A204.1 (cell line): ENCODE measurements around the gene KIAA1614.

Experiments
- FAIRE-seq: peaks from 2 replicates; lab custom pipeline; 2012; peaks lifted over from hg19 to GRCh38; lab: Jason Lieb, UNC

The KIAA1614 gene

DNA sequence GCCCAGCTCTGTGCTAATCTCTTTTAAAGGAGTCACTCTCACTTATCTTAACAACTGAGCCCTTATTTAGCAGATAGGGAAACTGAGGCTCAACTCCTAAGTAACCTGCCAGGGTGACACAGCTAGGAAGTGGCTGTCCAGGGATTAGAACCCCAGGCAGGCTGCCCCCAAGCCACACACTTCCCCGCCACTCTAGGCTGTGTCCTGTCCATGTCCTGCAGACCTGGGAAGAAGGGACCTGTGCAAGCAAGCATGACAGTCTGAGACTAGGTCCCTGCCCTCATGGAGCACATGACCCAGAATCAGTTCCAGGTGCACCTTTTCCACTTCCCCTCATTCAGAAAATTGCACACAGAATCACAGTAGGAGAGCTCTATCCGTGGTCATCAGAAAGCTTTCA, 12.2 kb downstream of the KIAA1614 start:
- FAIRE-seq = no peak

DNA sequence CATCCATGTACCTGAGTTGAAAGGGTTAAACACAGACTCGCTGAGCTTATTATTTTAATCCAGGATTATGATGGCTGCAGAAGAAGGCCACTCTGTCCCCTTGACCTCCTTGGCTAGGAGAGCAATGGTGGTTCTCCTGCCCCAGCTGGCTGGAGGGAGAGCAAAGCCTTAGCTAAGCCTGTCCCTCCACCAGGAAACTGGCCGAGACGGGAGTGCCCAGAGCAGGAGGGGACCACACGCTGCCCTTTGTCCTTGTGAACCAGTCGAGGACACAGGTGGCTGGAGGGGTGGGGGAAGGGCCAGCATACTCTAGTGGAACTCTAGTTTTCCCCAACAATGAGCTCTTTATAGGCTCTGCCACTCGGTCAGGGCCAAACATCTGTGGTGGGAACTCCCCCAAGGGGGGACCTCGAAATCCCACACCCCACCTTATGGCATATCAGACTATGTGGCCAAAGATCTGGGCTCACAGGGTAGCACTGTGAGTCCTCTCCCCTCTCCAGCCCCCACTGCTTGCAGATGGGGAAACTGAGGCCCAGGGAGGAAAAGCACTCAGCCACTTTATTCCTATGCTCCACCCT, 12.9 kb downstream of the KIAA1614 start:
- no peak for FAIRE-seq

DNA sequence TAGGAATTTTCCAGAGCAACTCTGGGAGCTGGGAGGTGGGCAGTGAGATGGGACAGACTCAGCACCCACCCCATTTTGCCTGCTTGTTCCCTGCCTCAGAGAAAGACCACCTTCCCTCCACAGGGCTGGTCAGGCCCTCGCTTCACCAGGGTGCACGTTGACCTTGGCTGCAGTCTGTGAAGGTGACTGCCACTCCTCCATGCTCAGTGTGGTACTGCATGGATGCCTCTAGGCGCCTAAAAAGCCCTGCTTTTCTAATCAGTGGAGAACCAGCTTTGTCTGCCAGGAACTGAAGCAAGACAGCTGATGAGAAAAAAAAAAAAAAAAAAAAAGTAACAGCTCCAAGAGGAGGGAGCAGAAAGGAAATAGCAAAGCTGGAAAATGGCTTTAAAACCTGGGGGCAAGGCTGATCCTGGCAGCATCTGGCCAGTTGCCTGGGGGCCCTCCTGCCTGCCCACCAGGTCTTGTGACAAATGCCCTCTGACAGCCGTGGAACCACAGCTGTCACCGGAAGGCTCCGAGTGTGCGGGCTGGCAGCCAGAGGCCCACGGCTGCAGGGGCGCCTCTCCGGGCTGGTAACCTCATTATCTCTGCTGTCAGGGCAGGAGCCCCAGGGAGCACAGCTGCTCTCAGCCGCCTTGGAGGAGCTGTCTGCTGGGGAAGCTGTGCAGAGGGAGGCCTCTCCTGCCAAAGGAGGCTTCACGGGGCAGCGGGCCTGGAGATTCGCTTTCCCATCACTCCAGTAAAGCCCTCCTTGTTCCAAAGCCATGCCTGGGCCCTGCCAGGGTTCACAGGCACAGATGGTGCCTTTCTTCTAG, 13.7 kb downstream of the KIAA1614 start:
- no peak for FAIRE-seq

DNA sequence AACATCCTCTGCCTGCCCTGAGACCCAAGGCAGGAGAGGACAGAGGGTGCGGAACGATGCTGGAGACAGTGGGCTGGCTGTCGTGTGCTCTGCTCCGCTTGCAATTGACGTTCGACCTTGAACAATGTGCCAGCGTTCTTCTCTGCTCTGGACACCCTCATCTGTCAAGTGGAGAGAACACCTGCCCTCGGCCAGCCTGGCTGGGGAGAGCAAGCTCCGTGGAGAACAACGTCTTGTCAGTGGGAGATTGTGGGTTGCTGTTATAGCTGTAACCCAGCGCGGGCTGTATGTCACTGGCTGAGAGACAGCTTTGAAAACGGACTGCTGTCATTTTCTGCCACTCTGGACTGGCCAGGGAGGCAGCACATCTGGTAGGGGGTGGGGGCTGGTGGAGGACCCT, 14.7 kb downstream of the KIAA1614 start:
- FAIRE-seq = no peak

DNA sequence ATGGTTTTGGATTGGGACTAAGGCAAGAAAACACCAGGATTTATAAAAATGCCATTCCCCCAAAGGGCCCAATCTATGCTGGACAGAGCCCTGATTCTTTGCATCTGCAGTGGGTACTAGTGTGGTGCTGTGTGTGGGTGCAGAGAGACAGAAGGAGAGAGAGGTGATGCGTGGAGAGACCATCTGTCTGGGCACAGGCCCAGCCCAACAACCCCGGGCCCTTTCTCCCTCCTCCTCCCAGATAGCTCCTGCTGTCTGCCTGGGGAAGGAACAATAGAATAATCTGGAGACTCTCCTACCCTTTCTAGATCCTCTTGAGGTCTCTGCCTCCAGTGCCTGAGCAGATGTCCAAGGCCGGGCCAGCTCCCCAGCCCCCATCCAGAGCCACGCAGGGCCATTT, 15.1 kb downstream of the KIAA1614 start:
- no peak for FAIRE-seq

DNA sequence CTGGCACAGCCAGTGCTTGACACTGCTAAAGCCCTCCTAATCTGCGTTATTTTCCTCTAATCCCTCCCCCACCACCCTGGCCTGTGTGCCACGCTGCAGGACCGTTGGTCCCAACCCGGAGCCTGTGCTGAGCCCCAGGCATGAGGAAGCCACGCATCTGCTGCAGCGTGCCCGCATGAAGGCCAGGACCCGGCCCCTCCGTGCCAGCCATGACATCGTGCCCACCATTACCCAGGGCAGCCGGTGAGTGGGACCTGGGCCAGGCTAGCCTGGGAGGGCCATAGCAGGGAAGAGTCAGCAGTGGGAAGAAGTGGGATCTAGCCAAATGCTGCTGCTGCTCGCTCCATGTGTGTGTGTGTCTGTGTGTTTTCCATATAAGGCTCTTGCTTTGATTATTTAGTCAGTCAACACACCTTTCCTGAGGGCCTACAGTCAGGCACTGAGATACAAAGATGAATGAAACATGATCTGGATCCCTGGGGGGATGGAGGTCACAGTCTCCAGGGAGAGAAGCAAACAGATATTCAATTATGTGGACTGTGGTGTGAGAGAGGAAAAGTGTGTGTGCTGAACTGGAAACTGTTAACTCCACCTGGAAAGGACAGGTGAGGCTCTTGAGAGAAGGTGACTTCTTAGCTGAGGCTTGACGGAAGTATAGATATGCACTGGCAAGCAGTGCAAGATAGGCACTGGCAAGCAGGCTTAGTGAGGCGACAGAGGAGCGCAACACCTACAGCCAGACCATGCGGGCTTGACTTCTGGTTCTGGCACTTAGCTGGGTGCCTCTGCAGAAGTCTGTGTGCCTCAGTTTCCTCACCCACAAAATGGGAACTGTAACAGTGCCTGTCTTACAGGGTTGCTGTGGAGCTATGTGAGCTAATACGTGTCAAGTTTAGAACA, 15.9 kb downstream of the KIAA1614 start:
- FAIRE-seq = no peak

DNA sequence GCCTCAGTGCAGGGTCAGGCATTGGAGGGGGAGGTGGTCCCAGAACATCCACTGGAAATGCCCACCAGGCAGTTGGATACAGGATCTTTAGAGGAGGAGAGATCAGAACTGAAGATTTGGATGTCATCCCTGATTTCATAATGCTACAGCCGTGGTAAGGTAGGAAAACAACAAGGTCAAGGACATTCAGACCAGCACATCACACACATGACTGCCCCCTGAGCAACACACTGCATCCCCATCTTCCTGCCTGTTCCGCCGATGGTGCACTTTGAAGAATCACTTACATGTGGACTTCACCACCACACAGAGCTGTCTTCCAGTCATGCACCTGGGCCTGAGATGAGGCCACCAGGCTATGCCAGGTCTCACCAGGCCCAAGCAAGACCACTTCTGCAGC, 16.7 kb downstream of the KIAA1614 start:
- FAIRE-seq = no peak

DNA sequence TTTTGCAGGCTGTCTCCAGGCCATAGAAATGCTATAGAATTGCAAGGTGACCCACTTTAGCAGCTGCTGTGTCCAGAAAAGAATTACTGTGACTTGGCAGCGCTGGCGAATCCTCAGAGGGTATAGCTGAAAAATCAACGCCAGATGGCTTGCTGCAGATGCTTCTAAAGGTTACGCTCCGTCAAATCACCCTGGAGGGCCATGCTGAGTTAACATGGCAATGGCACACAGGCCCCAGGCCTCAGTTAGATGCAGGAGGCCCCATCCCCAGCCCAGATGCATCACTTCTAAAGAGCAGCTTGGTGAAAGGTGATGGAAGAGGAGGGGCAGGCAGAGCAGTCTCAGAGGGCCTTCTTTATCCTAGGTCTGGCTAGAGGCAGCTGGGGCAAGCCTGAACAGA, 18.0 kb downstream of the KIAA1614 start:
- no peak for FAIRE-seq

DNA sequence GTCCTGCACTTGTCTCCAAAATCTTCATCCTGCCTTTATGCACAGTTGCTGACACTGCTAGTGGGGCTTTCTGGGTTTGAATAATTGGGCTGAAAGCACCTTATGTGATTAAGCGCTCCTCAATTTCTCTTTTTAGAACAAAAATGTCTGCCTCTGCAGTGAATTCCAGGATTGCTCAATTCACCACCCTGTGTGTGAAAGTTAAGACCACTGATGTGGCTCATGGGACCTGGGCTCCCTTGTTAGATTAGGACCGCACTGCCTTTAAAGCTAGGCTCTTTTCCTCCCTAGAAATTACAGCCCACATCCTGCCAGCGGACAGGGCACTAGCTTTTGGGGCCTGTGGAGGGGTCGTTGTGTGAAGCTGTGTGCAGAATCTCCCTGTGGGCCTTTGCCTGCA, 18.8 kb downstream of the KIAA1614 start:
- no peak for FAIRE-seq

GRCh38 chr1:180932378-180932777, 19.7 kb downstream of the KIAA1614 start:
- FAIRE-seq = no peak

DNA sequence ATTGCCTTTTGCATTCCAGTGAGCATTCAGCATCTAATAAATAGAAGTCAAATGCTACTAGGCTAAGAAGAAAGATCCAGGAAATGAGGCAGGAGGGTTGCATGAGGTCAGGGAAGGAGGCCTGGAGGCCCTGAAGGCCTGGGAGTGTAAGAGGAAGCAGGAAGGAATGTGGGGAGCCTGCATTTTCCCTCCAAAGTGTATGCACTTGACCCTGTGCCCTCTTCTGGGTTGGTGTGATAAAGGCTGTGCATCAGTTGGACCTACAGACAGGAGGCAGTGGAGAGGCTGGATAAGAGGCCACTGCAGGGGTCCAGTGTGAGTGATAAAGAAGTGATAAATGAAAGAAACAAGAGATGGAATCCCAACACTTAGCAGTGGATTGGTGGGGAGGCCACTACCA, 20.4 kb downstream of the KIAA1614 start:
- FAIRE-seq = no peak

- FAIRE-seq = no peak
These were observed 21.9 kb downstream of the KIAA1614 start for GRCh38 chr1:180934563-180934962.

DNA sequence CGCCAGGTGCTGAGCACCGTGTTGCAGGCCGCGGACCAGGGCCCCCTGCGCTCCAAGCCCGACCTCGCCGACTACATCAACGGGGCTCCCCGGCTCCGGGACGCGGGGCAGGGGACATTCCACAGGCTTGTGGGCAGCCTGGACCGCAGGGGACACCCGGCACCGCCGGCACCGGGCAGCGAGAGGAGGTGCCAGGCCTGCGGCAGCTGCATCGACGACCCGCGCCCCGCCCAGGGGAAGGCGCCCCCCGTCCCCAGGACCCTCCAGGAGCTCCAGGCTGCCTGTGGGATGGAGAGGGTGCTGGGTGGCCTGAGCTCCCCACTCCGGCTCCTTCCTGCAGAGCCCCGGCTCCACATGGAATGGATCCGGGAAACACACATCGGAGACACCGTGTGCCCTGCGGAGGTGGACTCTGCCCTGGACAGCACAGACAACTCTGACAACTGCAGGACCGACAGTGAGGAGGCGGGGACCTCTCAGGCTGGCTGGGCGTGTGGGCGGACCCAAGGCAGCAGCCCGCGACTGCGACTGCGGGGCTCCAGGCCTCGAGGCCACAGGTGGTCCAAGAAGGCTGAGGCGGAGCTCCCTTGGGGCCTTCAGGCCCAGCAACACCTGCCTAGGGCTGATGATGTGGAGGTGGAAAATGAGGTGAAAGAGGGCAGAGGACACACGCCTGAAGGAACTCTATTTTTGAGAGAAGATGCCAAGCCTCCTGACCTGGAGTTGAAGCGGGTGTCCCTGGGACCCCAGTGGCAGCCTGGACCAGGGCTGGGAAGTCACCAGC, 22.8 kb downstream of the KIAA1614 start:
- FAIRE-seq = no peak

- no peak for FAIRE-seq
These were observed 23.7 kb downstream of the KIAA1614 start for GRCh38 chr1:180936110-180937011.

DNA sequence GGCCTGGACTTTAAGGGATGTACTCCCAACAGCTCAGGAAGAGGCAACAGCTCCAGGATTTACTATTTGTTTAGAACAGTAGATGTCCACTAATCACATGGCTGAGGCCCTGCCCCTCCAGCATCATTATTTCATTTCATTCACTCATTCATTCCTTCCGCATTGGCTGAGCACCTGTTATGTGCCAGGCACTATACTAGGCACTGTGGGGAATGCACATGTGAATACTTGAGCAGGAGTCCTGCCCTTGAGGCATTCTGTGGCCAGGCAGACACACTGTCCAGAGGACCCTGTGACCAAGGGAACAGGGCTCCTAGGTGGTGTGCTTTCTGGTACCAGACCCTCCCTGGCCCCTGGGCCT, 24.3 kb downstream of the KIAA1614 start:
- FAIRE-seq = no peak

DNA sequence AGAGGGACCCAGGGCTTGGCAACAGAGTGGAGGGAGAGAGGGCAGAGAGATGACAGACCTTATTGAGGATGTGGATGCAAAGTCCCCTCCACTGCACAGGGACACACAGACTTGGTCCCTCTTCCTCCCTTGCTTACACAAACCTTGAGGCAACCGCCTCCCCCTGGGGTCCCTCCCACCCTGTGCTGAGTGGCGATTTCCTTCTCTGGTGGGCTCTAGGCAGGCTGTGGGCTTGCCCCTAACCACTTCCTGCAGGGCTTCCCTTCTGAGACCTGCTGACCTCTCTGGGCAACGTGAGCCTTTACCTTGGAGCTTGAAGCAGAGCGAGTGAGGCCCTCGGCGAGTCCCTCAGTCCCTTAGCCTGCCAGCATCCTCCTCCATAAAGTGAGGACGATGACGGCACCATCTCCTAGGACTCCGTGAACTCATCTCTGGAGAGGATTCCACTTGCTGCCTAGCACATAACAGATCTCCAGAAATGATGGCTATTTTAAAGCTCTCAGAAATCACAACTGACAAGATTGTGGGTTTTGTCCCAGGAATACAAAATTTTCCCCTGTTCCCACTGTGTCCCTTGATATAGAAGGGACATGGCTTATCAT, 25.0 kb downstream of the KIAA1614 start:
- FAIRE-seq = no peak

GRCh38 chr1:180939073-180939710, 26.5 kb downstream of the KIAA1614 start:
- no peak for FAIRE-seq

DNA sequence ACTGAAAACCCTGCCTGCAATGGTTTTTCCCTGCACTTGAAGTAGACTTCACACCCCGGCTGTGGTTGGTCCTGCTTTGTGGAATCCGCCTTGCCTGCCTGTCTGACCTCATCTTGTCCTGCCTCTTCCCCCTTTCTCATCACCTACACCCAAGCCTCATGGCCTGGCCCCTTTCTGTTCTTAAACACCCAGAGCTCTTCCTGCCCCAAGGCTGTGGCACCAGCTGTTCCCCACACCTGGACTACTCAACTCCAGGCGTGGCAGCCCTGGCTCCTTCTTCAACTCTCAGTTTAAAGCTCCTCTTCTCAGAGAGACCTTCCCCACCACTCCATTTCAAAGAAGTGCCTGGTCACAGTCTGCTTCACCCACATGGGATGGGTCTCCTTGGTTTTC, 27.0 kb downstream of the KIAA1614 start:
- FAIRE-seq = no peak

DNA sequence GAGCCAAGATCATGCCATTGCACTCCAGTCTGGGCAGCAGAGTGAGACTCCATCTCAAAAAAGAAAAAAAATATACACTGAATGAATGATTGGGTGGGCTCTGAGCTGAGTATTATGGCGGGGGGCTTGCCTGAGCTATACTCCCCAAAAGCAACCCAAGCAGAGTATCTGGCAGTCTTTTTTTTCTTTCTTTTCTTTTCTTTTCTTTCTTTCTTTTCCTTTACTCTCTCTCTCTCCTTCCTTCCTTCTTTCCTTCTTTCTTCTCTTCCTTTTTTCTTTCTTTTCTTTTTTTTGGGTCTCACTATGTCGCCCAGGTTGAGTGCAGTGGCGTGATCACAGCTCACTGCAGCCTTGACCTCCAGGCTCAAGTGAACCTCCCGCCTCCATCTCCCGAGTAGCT, 27.7 kb downstream of the KIAA1614 start:
- no peak for FAIRE-seq

GRCh38 chr1:180941518-180942275, 29.0 kb downstream of the KIAA1614 start:
- FAIRE-seq = no peak
